Measurements from ENCODE around the gene TIAM2.

TIAM2 gene

GRCh38 chr6:155061381-155061780, 66.3 kb downstream of the TIAM2 start:
- DNase-seq (ENCODE audit: low read depth in 2 of 2) = no peak

- peak; percentile 82 to 89 for DNase-seq (ENCODE audit: low read depth in 2 of 2)
Observed at GRCh38 chr6:155062866-155063341, 67.8 kb downstream of the TIAM2 start.

- DNase-seq (ENCODE audit: low read depth in 2 of 2) = no peak
Observed at GRCh38 chr6:155064303-155064702, 69.2 kb downstream of the TIAM2 start.

- peak; percentile 56 to 61 for DNase-seq (ENCODE audit: low read depth in 2 of 2)
Observed at GRCh38 chr6:155066361-155066760, 71.2 kb downstream of the TIAM2 start.

DNA sequence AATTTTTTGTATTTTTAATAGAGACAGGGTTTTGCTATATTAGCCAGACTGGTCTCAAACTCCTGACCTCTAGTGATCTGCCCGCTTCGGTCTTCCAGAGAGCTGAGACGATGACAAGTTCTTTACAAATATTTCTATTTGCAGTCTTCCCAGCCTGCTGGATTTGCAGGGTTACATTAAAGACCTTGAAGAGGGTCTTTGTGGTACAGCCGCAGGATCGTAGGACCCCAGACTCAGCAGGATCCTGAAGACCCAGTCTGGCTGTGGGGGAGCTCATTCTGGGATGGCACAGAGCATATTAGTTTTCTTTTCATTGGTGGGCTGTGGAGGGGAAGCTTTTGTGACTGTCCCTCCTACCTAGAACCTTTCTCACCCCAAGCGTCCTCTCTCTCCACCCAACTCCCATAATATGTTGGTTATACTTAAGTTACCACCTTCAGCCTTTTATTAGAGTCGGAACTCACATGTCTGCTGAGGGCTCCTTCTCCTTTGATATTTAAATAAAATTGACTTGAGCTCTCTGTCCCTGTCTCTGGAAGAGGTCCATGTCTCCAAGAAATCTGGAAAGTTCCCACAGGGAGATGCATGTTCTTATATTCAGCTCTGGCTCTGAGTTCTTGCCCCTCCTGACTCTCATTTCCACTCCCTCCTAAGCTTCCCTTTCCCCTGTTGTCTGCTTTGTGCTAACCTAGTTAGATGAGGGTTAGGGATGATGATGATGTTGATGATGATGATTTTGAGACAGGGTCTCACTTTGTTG, 72.0 kb downstream of the TIAM2 start:
- DNase-seq (ENCODE audit: low read depth in 2 of 2) = no peak

DNA sequence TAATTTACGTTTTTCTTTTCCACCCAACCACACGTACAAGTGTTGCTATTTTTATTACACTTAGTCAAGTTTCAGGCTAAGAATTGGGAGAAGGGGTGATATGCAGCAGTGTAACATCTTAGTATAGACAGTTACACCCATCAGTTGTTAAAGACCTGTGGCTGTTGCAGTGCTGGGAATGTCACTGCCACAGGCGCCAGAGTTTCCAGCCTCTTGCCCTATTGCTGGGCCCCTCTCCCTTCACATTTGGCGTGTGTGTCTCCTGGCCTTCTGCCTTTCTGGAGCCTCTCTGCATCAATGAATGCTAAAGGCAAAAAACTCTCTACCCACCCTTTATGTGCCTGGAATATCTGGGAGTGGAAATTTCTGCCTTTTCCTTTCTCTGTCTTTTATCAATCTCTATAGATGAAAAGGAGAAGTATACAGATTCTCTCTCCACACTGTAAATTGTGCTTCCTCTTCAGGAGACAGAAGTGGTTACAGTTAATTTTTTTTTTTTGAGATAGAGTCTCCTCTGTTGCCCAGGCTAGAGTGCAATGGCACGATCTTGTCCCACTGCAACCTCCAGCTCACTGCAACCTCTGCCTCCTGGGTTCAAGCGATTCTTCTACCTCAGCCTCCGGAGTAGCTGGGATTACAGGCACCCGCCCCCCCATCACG, 73.0 kb downstream of the TIAM2 start:
- DNase-seq (ENCODE audit: low read depth in 2 of 2) = no peak

- DNase-seq (ENCODE audit: low read depth in 2 of 2) = no peak
Observed at GRCh38 chr6:155069543-155069942, 74.4 kb downstream of the TIAM2 start.

DNA sequence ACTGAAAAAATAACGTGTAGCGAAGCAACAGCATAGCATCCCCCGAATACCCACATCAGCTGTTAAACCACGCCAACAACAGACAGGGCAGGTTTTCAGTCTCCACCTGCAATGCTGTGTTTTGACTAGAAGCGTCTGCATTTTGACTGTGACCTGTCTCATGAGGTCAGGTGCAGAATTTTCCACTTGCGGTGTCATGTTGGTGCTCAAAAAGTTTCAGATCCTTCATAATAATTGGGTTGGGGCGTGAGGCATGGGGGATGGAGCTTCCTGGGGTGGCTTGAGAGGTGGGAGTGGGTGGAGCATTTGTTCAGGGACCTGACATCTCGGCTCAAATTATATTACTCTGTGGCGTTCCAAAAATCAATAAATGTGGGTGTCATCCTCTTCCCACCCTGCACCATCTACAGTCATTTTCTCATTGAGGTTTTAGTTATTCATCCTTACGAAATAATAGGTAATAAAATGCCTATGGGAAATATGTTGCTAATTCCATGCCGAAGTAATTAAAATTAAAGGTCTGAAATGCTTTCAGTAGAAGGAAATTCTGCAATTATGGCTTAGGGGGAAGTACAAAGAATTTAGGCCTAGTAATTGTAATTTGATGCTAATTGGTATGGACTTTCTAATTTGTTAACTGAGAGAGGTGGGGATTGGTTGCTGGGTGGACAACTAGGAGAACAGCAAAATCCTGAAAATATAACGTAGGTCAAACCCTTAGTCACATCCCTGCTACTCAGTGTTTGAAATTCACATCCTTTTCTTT, 81.0 kb downstream of the TIAM2 start:
- DNase-seq (ENCODE audit: low read depth in 2 of 2) = no peak

- no peak for DNase-seq (ENCODE audit: low read depth in 2 of 2)
Observed at GRCh38 chr6:155077331-155077730, 82.2 kb downstream of the TIAM2 start.

GRCh38 chr6:155077784-155078183, 82.7 kb downstream of the TIAM2 start:
- no peak for DNase-seq (ENCODE audit: low read depth in 2 of 2)

- DNase-seq (ENCODE audit: low read depth in 2 of 2) = no peak
Observed at GRCh38 chr6:155078331-155078745, 83.2 kb downstream of the TIAM2 start.

GRCh38 chr6:155079985-155080452, 84.9 kb downstream of the TIAM2 start:
- no peak for DNase-seq (ENCODE audit: low read depth in 2 of 2)

- DNase-seq (ENCODE audit: low read depth in 2 of 2) = peak in 1 of 2 experiments; percentile 52
Observed at GRCh38 chr6:155080881-155081845, 86.0 kb downstream of the TIAM2 start.

GRCh38 chr6:155084431-155085123, 89.5 kb downstream of the TIAM2 start:
- no peak for DNase-seq (ENCODE audit: low read depth in 2 of 2)

DNA sequence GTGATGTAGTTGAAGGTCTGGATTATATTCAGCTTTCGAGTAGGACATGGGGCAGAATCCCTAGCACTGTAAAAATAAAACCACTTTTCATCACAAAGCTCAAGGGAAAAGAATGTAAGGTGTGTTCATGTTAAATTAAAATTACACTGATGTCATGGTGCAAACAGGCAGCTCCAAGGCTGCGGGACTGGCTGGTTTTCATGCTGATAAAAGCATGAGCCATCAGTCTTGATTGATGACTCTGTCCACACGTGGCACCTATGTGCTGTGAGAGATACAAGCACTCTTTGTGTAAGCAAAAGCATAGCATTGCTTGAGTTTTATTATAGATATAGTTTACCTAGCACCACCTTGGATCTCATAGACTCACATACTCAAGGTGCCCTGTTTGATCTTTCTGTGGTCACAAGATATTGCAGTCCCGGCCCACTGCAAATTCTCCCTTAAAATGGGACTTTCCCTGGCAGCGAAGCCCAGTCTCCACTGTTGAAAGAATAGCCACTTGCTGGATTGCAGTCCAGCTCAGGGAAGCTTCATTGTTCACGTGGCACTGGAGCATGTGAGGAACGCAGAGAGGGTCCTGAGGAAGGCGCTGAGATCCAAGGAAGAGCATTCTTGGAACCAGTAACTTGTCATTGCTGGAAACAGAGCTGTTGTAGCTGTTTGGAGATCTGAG, 90.6 kb downstream of the TIAM2 start:
- no peak for DNase-seq (ENCODE audit: low read depth in 2 of 2)

DNA sequence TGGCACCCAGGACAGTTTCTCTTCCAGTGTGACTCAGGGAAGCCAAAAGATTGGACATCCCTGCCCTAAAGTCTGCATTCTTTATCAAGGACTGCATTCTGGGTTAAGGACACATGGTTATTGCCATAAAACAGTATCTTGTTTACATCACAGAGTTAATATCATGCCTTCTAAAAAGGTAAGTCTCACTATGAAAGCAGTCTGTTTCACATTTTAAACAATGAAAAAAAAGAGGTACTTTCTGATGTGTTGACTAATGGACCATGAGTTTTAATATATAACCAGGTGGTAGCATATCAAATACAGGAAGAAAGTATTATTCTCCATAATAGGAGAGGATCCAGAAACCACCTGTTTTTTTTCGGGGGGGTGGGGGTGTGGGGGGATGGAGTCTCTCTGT, 93.7 kb downstream of the TIAM2 start:
- DNase-seq (ENCODE audit: low read depth in 2 of 2) = no peak

DNA sequence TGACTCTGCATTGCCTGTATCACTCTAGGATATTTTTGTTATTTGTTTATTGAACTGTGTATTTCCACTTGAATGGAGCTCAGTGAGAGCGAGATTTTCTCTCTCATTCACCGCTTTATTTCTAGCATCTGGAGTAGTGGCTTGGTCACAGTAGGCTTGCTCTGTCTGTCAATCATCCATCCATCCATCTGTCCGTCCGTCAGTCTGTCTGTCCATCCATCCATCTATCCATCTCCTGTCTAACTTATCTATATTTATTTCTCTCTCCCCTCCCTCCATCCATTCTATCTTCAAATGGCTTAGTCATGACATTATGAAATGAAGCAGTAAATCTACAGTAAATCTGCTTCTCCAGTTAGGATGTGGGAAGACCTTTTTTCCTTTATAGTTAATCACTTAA, 94.6 kb downstream of the TIAM2 start:
- no peak for DNase-seq (ENCODE audit: low read depth in 2 of 2)

DNA sequence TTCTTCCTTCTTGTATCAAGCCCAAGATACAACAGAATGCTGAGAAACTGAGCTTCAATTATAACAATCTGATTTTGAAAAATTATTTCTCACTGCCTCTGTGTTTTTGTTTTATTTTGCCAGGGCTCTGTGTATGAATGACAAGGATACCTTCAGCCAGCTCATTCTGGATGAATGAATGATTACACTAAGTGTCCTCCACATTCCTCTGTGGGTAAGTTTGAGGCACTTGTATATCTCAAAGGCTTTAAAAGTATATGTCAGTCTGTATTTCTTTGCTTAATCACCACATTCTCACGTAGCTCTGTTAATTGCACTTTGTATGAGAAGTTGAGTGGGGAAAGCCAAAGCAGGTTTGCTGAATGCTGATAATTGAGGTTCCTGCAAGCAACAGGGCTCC, 95.1 kb downstream of the TIAM2 start:
- DNase-seq (ENCODE audit: low read depth in 2 of 2) = no peak

GRCh38 chr6:155091756-155092155, 96.6 kb downstream of the TIAM2 start:
- no peak for DNase-seq (ENCODE audit: low read depth in 2 of 2)

GRCh38 chr6:155093430-155093829, 98.3 kb downstream of the TIAM2 start:
- DNase-seq (ENCODE audit: low read depth in 2 of 2) = no peak
